ENCODE measurements around the gene TNFSF8.
A peak's percentile ranks its signal among the peaks of the same experiment; 100 is the strongest.

Gene TNFSF8, protein sequence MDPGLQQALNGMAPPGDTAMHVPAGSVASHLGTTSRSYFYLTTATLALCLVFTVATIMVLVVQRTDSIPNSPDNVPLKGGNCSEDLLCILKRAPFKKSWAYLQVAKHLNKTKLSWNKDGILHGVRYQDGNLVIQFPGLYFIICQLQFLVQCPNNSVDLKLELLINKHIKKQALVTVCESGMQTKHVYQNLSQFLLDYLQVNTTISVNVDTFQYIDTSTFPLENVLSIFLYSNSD

DNA sequence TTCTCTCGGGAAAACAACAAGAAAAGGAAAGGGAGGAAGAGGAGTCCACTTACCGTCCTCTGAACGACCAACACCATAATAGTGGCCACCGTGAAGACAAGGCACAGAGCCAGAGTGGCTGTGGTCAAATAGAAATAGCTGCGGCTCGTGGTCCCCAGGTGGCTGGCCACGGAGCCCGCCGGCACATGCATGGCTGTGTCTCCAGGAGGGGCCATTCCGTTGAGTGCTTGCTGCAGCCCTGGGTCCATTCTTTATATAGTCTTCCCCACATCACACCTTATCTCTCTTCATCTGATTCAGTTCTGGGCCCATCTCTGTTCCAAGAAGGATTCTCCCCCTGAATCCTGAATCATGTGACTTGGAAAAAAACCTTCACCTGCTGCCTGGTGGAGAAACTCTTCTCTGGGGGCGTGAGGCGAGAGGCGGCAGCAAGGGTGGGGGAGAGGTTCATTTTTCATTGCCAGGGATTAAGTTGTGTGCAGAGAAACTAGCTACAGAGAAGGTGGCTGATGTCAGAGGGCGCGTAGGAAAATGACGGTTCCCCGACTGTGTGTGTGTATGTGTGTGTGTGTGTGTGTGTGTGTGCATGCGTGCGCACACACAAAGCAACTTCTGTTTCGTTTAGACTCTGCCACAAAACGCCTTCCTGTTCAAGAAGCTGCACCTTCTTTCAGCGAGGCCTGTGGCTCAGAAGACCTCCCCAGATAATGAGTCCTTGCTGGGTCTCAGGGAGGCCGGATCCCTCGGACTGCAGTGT lies at the start of gene TNFSF8:
Gene TNFSF8, minus strand, starts transcription at position 536 of the 757 bp plus-strand sequence. Its CDS starts 288 bp downstream, at position 248.
- DNase-seq = peak in 1 of 58 donors; percentile 1

DNA sequence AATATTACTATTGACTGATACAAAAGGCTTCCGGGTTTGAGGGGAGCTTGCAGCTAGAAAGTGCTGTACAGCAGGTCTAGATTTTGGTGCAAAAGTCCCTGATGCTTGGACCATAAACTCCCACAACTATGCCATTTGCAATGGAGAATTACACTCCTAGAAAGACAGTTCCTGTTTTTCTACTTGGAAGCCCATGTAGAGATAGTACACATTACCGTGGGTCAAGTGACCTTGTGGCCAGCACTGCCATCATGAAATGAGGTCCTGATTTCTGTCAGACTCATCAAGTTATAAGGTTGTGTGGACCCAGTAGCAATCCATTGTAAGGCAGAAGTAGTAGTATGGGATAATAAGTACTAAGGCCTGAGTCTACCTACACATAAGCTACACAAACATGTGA lies 42.8 kb upstream of the TNFSF8 start:
- DNase-seq = no peak

DNA sequence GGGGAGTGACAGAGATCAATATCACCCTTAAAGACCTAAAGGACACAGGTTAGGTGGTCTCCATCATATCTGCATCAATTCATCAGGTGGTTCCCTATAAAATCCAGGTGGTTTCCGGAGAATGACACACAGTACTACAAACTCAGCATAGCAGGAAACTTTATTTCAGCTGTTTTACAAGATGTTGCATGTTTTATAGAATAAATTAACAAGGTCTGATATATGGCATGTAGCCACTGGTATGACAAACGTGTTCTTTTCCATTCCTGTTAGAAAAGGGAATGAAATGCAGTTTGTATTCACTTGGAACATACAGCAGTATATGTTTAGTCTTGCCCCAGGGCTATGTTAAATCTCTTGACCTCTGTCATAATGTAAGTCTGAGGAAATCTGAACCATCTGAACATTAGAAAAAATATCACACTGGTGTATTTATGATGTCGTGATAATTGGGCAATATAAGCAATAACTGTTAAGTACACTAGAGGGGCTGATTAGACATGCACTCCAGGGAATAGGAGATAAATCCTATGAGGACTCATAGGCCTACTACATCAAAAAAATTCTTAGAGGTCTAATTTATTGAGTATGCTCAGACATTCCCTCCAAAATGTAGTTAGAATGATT lies 42.2 kb upstream of the TNFSF8 start:
- no peak for DNase-seq

DNA sequence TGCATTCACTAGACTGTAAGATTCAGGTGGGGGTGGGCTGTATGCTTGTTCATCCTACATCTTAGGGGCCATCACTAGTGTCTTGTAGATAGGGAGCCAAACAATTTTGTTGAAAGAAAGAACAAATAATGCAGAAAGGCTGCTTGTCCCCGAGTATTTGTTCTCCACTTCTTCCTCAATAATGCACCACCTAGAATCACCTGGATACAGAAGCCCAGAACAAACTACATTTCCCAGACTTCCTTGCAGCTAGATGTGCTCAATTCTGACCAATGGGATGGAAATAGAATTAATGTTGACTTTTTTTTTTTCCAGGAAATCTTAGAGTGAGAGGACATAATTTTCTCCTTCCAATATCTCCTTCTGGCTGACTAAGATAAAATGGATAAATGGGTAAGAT lies 38.9 kb upstream of the TNFSF8 start:
- no peak for DNase-seq

DNA sequence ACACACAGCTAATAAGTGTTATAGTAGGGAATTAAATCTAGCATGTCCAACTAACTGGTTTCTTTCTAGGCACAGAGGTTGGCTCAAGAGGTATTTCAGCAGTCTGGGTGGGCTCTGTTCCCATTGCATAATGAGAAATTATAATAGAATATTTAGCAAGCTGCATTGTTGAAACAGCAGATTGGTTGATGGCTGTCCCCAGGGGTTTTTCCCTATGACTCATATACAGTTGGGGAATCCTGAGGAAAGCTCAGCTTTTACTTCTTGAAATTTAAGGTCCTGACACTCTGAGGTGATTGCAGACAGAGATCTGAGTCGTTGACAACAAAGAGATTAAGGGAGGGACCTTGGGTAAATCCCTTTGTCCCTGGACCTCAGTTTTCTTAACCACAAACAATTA lies 38.3 kb upstream of the TNFSF8 start:
- no peak for DNase-seq

DNA sequence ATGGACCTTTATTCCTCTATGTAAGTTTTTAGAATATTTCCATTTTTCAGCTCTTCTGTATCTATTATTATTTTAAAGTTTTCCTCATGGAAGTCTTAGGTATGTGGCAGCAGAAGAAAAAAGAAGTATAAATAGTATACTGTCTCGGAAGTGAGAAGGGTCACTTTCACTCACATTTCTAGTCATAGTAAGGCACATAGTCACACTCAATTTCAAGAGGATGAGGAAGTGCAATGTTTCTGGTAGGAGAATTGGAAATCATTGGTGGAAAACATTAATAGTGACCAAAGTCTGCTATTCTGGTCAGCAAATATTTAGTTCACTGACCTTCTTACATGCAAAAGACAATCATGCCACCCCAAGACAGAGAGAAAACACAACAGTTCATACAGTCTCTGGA lies 35.2 kb upstream of the TNFSF8 start:
- no peak for DNase-seq

DNA sequence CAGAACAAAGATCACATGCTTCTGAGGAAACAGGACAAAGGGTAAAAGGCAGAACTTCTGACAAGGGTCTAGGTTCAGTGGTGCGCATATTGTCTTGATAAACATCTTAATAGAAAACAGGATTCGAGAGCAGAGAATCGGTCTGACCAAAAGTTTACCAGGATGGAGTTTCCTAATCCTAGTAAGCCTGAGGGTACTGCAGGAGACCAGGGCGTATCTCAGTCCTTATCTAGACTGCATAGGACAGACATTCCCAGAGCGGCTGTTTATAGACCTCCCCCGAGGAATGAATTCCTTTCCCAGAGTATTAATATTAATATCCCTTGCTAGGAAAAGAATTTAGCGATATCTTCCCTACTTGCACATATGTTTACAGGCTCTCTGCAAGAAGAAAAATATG lies 32.4 kb upstream of the TNFSF8 start:
- no peak for DNase-seq

DNA sequence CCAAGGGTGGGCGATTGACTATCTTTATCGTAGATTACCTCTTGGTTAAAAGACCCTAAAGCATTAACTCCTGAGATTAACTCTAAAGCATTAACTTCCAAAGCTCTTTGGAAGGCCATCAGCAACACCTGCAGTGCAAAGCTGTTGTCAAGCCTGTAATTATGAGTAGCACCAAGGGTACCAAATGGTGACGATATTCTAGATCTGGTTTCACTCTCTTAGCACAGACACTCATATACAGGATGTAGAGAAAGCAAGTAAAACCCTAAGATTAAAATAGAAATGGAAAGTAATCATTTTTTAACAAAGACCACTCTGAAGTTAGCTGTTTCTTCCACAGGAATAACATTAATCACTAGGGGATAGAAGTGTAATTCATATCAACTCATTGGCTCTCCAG lies 29.9 kb upstream of the TNFSF8 start:
- DNase-seq = no peak

DNA sequence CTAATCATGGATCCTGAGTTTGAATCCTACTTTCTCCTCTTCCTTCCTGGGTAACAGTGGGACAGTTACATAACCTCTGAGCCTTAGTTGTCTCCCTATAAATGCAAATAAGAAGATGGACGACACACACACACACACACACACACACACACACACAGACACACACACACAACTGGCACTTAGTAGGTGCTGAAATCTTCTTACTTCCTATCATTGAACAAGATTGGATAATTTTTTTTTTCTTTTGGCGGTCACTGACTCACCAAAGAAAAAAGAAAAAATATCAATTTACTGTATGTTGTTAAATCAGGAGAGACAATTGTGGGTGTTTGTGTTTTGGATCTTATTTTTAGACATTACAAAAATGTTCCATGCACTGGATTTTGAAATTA lies 28.4 kb upstream of the TNFSF8 start:
- DNase-seq = no peak

DNA sequence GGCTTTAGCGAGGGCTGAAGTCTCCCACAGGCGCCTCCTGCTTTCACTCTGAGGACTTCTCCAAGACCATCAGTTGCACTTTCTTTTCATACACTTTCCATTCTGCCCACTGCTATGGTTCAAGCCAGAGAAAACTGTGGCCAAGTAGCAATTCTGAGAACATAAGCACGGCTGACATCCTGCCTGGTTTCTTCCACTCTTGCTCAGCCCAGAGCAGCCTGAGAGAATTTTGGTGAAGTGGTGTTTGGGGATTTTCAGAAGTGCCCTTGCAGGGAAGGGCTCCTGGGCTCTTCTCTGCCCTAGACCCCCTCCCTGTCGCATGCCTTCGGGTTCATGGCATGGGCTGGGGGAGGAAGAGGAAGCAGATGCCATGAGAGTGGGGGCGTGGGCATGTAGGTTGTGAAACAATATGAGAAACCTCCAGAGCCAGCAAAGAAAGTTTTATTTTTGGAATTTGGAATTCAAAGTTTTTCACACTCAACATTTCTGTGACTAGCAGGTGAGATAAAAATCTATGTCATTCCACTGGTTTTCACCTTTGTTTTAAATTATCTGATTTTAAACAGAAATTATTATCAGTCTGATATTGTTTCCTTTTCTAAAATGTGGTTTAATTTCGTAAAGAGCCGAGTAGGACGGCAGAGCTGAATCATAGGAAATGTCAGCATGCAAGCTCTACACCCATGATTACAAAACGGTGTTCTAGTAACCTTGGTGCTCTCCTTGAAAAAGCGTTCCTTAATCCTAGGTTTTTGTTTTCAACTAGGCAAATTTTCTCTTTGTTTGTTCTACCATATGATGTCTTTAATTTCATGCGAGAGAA lies 27.8 kb upstream of the TNFSF8 start:
- peak in 16 of 58 donors; percentile 2 to 28 (median 10) for DNase-seq

DNA sequence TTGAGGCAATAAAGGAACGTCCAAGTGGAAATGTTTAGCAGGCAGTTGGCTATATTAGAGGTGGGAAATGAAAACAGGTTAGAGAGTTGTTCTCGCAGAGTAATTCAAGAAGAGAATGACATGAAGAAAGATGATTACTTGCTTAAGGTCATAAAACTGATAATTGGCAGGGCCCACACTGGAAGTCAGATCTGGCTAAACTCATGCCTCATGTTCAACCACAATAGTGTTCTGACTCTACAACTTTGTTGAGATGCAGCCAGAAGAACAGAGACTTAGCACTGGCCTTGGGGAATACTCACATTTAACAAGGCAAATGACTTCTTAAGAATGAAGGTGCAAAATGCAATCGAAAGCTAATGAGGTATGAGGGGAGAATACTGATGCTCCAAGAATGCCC lies 27.2 kb upstream of the TNFSF8 start:
- no peak for DNase-seq

DNA sequence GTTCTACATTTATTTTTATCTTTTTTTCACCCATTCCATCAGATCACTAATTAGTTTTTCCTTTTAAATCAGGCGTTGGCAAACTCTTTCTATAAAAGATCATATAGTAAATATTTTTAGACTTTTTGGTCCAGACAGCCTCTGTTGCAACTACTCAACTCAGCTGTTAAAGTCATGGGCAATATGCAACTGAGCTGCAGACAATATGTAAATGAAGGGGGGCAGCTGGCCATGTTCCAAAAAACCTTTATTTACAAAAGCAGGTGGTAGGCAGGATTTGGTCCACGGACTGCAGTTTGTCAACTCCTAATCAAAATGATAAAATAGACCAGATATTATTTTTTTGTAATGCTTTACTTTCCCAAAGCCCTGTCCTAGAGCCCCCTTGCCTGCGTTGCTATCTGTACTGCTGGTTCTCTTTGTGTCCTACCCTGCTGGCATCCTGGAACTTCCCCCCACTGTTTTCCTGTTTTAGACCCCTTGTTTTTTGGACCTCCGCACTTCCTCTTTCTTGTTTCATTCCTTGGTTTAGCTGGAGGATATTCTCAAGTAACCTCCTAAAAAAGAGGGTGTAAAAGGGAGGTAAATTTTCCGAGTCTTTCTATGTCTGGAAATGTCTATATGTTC lies 24.7 kb upstream of the TNFSF8 start:
- peak in 3 of 58 donors; percentile 6 to 7 (median 6) for DNase-seq

DNA sequence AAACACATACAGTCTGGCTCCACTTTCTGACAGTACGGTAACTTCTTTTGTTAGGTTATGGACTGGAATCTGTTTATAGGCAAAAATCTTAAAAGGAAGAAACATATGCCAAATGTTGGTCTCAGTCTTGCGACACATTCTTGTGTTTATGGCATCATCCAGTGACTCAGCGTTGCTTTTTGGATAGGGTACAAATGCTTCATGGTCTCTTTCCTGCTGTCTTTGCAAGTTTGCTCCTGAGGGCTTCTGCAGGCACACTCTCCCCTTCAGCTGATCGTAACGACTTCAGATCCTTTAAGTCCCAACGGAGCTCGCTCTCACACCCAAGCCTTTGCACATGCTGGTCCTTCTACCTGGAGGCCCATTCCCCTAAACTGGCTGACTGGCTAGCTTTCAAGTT lies 23.6 kb upstream of the TNFSF8 start:
- DNase-seq = peak in 3 of 58 donors; percentile 6 to 10 (median 7)

DNA sequence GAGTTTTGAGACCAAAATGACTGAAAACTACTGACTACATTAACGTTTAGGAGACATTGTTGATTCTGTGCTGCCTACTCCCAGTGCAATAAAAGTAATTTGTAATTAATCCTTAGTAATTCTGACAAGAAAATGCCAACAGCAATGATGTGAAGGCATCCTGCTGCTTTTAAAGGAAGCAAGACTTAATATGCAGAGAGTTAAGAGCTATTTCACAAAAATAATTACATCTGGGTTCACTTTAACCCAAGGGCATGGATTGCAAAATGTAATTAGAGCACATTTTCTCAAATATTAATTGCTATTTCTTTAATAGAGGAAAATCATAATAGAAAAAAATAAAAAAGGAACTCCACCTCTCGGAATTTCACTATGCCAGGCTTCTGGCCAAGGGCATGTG lies 22.7 kb upstream of the TNFSF8 start:
- DNase-seq = no peak

DNA sequence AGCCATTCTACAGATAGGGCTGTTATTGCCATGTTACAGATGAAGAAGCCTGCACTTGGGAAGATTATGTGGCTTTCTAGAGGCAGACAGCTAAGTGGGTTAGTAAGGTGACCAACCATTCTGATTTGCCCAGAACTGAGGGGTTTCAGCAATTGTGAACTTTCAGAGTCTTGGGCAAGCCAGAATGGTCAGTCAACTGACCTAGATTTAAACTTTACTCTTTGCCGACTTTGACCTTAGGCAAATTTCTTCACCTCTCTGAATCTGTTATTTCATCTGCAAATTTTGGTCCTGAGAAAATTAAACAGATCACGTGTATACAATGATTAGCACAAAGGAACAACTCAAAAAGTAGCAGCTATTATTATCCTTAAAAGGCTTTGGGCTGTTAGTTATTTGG lies 20.4 kb upstream of the TNFSF8 start:
- no peak for DNase-seq

DNA sequence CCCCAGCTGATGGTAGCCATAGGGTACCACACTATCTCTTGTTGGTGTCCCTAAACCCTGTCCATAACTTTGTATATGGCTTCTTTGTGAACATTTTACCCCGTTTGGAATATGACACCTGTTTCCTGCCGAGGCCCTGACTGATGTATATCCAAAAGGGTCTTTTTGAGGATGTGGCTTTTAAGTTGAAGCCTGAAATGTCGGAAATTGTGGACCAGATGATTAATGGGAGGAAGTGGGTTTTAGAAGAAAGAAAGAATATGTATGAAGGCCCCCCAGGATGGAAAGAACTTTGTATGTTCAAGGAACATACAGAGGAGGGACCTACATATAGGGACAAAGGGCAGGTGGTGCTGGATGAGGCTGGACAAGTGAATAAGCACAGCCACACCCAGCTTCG lies 16.7 kb upstream of the TNFSF8 start:
- DNase-seq = no peak

DNA sequence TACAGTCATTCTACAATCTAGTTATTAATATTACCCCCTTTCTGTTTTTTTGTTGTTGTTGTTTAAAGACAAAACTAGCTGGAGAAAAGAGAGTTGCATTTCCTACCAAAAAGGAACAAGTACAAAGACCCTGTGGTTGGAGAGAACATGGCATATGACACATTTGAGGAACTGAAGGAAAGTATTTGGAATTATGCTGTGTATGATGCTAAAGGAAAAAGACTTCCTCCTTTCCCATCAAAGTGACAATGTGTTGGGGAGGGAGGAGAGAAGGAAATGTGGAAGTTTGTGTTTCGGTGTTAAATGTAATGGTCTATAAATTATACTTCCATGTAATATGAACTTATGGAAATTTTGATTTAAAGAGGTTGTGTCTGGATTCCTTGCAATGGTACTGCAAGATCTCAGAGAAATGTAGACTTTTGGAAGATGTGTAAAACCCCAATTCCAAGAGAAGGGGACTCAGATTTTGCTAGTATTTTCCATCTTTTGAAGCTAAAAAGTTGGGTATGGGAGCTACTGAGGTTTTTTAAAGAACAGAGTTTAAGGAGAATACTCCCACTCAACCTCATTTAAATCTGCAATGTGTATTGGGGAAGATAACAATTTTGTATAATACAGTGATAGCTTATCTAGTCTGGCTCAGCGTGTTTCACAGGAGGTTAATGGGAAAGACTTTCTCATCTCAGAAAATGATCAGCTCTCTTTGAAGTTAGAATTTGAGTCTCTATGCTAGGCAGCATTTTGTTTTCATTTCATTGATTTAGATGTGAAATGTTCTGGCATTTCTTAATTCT lies 15.4 kb upstream of the TNFSF8 start:
- no peak for DNase-seq

DNA sequence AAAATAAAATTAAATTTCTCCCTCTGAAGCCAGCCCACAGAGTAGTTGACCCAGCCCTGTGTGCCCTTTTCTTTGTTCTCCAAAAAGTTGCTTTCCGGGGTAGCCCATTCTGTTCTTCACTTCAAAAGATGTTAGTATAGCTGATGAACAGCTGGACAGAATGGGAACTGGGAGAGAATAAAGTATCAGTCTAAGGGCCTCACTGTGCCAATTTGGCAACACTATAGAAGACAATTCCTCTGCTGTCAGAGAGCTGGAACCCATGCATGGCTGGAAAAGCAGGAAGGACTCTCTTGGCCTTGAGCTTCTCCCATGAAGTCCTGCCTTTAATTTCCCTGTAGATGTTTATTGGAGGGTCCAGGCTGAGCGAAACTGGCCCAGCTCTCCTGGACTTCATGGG lies 11.0 kb upstream of the TNFSF8 start:
- no peak for DNase-seq

DNA sequence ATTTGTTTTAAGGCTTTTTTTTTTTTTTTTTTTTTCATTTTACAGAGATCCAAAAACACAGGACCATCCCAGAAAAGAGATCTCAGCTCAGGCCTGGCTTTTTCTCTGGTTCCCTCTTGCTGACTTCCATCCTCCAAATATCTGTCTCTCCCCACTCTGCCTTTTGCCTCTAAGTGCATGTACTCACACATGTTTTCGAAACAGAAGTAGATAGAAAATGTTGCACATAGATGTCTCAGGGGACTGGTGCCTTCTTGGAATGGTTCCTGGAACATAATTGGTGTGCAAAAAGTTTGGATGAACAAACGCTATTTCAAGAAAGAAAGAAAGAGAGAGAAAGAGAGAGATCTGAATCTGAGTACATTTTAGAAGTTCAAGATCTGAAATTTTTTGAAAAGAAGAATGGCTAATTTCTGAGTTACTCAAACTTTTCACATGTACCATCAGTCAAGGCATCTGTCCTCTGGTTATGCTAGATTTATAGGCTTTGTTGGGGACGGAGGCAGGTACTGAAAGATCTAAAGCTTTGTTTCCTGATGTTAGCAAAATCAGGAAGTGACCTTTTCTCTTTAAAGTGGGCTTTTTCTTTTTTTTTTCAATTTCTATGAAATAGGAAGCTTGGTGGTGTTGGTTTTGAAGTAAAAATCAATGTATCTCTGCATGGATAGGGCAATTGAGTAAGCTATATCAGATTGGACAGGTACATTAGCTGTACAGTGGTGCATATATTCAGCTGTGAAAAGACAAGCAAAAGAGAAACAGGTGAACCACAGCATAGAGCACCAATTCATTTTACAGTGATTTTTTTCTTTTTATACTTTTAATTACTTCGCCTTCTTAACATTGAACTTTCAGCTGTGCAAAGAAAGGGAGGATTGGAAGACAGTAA lies 8.5 kb upstream of the TNFSF8 start:
- no peak for DNase-seq

Data from anterior cingulate cortex (tissue), 58 donors.